Astrocyte (in vitro differentiated cells and primary cell): ENCODE data around the gene NHLRC4.

Experiments
- CTCF ChIP-seq: IDR thresholded peaks from 2 replicates; pipeline ENCODE4 v1.5.1; 2011; ENCODE audit warnings: low read depth, mild to moderate bottlenecking, inconsistent platforms, low read length, moderate library complexity; ENCODE audit not compliant: insufficient read depth
- EZH2 ChIP-seq: IDR thresholded peaks from 2 replicates; pipeline ENCODE4 v1.6.1; 2012; ENCODE audit warnings: mild to moderate bottlenecking, low read length, inconsistent platforms; ENCODE audit not compliant: insufficient read depth

GRCh38 chr16:539901-540530 lies 26.8 kb upstream of the NHLRC4 start:
- TF ChIP-seq CTCF (no peak), EZH2 (no peak)
